NCI-H748 treated with DMSO at 0.1 percent for 48 hours (cell line): ENCODE measurements around the gene NRG3.

ENCODE experiments used
- DNase-seq: peaks from one replicate; lab custom pipeline; 2025; lab: John Stamatoyannopoulos, UW

Gene NRG3

DNA sequence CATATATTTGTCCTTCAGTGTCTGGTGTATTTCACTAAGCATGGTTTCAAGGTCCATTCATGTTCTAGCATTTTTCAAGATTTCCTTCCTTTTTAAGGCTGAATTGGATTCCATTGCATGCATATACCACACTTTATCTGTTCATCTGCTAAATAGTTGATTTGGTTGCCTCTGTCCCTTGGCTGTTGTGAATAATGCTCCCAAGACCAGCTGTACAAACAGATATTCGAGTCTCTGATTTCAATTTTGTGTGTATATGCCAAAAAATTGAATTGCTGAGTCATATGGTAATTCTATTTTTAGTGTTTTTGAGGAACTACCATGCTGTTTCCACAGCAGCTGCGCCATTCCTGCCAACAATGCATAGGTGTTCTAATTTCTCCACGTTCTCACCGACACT is 216.4 kb downstream of the NRG3 start:
- no peak for DNase-seq

DNA sequence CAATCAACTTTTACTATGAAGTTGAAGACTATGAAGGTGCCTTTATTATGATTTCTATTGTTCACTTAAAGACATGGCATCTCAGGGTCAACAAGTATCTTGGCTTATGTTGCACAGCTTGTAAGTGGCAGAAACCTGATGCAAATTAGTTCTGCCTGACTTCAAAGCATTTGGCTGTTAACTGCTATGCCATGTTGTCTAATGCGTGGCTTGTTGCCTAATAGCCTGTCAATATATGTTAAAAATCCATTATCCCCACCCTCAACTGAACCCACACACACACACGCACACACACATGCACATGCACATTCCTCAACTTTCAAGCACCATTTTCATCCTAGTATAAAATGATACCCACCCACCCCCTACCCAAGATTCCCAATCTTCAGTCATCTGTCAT is 217.1 kb downstream of the NRG3 start:
- DNase-seq, result no peak

DNA sequence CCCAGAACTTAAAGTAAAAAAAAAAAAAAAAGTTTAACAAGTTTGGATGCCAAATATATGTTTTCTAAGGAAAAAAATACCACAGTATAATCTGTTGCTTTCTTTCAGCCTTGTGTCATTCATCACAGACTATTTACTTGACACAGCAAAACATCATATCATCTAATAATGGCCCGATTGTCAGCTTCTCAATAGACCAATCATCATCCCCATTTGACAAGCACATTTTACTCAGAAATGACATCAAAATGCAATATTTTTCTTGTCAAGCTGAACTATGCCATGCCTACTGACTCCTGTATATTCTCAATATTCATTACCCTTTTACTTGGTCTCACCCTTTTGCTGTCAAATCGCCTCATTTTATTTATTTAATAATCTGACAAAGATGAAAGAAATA is 249.7 kb downstream of the NRG3 start:
- no peak for DNase-seq

DNA sequence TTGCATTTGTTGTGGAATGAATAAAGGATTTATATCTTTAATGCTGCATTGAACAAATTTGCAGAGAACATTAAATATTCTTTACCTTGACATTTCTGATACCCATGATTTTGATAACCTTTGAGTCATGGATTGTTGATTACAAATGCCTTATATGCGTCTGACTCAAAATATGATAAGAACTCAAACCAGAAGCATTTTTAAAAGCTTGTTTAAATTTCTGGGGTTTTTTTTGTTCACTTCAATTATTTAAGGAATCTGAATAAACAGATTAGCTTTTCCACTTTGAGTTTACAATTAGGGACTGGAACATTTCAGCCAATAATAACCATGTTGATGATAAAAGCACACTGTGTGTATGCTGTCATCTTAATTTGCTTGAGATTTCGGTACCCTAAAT is 253.5 kb downstream of the NRG3 start:
- DNase-seq, result no peak

DNA sequence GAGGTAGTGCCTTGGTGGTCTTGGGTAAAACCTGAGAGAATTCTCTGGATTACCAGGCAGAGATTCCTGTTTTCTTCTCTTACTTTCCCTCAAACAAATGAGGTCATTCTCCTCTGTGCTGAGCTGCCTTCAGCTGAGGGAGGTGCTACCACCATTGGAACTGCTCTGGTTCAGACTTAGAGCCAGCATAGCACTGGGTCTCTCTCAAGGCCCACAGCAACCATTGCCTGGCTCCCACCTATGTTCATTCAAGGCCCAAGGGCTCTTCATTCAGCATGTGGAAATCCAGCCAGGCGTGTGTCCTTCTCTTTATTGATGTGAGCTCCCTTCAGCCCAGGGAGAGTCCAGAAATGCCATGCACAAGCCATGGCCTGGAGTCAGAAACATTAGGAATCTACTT is 261.1 kb downstream of the NRG3 start:
- DNase-seq, result no peak

DNA sequence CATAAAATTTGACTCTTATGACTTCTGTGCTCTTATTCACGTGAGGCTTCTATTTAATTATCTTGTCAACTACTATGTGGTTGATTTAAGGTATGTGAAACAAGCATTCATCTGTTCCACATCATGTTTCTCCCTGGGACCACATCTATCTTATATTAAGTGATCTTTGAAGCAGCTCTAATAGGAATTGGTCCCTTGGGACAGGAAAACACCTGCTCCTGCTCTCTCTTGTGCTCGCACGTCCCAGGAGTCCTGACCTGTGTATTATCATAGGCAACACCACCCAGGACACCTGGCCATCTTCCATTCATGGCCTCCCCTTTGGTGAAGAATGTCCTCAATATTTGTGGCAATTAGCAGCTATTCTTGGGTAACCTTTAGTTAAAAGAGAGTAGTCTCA is 269.2 kb downstream of the NRG3 start:
- DNase-seq, result no peak

DNA sequence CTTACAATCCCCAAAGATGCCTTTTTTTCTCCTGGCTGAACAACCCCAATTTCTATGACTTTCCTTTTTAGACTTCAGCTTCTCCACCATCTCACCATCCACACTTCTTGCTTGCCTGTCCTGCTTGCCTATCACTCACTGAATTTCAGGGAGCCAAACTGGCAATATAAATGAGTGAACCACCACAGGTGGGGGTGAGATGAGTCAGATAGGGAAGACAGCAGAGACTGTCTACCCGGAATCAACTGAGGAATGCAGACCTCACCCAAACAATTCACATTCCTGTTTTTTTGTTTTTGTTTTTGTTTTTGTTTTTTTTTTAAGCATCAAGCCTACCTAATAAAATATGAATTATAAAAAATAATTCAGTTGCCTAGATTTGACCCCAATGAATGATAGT is 273.8 kb downstream of the NRG3 start:
- DNase-seq, result no peak

DNA sequence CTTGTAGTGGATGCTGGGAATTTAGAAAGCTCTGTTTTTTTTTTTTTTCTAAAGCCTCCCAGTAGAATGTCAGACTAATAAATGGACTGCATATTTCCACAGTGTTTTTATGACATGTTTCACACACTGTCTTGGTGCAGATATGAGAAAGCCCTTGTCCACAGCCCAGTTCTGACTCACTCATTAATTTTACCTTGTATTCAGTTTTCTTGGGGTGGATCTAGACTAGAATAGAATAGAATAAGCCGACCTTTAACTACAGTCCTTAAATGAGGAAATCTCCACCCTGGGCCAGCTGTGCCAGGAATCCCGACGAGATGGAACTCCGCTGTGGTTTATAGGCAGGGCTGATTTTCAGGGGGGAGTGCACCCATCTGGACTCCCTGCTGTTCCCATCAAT is 274.7 kb downstream of the NRG3 start:
- DNase-seq, result no peak

DNA sequence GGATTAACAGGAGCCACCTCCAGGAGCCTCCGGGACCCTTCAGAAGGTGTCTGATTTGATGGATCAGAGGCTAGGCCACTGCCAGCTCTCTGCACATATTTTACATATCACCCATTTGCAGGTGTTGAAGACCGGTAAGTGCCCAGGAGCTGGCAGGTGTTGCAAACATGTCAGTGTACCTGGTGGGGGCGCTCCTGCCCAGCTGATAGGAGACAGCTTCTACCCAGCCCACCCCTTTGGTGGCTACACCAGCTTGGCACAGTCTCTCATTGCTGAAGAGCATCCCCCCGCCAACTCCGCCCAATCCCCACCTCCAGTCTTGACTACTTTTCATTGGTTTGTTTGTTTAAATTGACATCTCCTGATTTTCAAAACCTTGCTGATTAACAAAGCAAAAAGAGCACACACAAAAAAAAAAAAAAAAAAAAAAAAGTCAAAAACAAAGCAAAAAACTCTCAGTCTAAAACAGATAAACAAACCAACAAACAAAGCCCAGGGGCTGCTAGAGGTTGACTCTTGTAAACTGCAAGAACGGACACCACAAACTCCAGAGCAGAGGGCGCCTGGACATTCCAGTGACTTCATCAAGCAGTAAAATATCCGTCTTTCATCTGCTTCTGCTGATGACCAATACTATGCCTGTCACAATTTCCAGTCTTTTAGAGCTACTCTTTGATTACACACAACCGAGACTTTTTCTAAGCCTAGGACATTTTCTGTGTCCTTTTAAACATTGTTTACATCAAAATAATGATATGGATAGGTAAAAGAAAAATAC is 275.3 kb downstream of the NRG3 start:
- peak; percentile 5 for DNase-seq

DNA sequence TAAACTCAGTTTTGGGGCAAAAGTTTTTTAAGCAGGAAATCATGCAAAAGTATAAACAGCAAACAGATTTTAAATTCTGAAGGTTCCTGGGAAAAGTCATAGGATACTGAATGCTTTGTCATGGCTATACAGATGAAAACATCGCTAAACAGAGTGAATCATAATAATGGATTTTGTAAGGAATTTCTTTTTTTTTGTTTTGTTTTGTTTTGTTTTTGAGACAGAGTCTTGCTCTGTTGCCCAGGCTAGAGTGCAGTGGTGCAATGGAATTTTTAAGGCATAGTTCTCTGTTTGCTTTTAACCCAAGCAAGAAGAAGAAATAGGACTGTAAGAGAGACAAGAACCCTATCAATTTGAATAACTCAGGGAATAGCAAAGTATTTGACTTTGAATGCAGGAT is 285.3 kb downstream of the NRG3 start:
- no peak for DNase-seq

DNA sequence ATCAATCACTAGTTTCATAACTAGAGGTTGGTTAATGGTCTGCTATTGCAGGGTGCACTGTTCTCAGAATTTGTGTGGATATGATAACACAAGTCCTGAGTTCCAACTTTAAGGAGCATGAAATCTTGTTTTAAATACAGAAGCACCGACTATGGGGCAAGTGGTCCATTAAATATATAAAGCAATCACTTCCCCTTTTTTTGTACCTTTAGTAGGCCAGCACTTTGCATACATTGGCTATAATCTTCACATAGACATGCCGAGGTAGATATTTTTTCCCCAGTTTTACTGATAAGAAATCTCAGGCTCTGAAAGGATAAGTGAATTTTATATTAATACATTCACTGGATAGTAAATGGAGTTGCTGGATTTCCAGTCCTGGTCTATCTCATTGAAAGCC is 286.3 kb downstream of the NRG3 start:
- DNase-seq, result no peak

DNA sequence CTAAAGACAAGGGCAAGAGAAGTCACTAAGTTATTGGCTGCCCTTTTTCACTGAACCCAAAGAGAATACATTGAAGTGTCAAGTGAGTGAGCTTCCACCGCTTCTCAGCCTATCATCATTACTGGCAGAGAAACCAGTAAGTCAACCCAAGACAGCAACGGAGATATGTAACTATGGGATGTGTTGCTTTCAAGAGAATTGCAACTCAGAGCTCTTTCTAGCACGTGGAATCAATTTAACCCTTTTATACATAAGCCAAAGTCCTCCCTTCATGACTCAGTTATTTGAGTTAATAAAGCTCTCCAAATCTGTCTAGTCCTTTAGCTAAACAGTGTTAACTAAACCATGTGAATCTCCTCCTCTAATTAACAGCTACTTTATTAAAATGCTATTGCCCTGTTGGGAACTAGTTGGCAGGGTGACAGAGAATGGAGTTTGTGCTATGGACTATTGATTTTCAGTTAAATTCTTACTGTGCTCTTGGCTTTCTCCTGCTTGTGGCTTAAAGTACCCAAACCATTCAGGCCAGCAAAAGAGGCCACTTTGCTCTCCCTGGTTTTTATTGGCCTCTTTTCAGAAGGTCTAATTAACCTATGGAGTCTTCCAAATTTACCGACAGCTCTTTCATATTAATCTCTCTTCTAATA is 287.7 kb downstream of the NRG3 start:
- DNase-seq, result no peak

DNA sequence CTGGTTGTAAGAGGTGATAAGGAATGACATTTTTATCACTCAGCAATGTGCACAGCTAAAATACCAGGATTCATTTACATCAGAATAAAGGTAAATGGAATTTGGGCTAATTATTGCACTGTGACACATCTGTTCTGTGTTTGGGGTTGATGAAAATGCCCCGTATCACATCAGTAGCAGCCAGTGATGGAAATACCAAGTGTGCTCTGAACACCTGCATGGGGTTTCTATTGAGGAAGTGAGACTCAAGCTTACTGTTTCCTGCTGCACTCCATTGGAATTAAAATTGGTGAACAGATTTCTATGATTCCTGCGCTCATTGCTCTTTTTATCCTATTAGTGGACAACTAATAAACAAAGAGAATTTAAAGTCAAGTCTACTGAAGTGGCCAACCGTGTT is 296.9 kb downstream of the NRG3 start:
- no peak for DNase-seq

DNA sequence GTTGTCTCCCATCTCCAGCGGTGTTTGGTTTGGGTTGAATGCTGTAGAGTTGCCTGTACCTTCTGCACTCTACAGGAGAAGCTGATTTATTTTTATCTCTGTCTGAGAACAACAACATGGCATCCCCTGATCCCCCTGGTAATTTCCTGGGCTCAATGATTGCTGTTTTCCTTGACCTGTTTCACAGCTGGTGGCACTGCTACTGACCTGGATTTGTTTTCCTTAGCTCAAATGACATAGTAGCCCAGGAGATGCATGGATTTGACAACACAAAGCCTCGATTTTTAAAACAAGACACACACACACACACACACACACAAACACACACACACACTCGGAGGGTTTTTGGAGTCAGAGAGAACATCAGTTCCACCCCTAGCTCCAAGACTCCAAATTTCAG is 301.6 kb downstream of the NRG3 start:
- DNase-seq, result no peak

DNA sequence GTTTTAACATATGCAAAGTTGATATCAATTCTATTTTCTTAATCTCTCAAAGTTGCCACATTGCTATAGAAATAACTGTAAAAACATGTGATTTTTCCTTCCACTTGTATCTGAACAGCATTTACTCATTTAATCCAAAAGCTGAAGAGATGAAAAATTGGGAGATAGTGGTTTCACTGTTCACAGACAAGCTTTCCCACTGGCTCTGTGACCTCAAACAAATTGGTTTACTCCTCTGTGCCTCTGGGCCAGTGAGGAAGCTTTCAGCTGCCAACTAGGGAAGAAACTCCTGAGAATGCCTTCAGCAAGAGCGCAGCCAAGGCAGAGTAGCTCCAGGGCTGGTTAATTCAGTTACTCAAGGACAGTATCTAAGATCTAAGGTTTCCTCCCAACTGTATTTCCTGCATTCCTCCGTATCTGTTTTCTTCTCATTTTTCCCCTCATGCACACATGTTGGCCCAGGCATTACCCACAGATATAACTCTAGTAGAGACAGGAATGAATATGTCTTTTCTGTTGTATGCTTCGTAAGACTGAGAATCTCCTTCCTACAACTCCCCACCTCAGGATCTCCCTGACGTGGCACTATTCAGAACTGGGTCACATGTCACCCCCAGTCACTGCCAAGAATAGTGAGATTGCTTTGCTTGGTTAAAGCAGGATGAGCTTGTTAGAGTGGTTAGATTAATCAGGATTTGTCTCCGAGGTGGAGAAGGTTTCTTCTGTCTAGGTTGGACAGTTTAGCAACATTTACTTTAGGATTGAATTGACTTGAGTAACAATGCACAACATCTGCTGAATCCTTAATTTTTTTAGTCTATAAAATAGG is 315.7 kb downstream of the NRG3 start:
- no peak for DNase-seq

DNA sequence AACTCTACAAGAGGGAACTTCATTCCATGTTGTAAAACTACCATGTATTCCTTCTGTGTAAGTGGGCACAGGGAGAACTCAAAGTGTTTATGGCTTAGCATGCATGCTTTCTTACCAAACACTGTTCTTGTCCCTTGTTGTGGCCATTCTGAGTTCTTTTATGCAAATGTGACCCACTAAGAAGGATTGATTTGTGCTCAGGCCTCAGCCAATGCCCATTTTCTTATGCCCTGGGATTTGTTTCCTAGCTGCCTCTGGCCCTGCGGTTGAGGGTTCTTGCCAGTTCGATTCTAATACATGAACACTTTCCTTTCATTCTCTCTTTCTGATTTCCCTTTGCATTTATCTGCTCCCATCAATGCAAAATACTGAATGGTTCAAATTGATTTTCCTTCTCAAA is 316.7 kb downstream of the NRG3 start:
- no peak for DNase-seq

DNA sequence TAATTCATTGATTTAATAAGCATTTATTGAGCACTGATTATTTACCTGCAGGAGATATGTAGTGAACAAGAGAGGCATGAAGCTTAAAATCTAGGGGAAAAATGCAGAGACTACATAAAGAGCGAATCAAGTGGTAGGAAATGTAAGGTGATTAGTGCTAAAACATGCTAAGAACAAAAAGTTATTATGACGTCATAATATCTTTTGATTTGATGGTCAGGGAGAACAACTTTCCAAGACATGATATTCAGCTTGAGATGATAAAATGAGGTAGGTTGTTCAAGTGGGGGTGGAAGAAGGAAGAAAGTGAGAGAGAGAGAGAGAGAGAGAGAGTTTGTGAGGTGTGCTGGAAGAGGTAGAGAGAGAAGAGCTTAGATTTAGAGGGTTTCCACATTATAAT is 317.7 kb downstream of the NRG3 start:
- DNase-seq, result no peak

DNA sequence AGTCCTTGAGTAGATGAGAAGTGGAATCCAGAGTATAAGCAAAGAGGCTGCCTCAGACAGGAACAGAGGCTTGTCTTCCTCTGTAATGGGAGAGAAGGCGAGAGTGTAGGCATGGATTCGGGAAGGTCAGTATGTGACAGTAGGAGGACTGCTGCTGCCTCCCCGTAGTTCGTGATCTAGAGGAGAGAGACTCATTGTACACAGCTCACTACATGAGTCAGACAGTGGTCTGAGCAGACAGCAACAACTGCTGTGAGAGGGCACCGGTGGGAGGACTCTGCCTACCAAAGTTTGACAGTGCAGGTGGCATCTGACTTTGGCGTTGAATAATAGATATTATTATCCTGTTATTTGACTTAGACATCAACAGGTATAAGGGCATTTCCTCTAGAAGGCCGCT is 319.4 kb downstream of the NRG3 start:
- DNase-seq, result no peak

DNA sequence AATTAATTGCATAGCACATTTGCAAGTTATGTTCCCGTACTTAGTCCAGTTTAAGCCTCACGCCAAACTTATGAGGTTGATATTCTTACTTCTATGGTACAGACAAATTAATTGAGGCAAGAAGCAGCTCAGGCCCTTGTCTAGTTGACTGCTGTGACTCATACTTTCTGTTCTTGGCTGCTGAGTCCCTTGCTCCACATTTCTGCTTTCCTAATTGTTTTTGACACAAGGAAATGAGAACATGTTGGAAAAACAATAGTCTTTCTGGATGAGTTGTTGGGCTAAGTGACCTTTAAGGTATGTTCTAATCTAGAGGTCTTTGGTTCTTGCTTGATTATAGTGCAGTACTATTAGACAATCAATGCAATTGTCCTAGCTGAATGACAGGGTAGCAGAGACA is 331.8 kb downstream of the NRG3 start:
- no peak for DNase-seq

DNA sequence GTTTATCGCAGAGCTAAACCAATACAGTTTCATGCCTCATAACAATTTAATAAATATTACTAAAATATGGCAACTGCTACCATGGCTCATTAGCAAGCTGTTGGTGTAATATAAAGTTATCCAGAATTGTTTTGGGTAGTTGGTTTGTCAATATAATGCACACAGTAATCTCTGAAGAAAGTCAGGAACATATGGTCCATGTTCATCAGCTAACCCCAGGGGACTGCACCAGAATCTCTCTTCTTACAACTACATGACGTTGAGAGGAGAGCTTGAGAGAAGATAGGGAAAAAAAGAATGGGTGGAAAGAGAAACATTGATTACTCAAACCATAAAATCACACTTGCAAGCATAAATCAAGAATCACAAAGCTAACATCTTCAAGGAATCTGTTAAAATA is 333.7 kb downstream of the NRG3 start:
- DNase-seq, result no peak

DNA sequence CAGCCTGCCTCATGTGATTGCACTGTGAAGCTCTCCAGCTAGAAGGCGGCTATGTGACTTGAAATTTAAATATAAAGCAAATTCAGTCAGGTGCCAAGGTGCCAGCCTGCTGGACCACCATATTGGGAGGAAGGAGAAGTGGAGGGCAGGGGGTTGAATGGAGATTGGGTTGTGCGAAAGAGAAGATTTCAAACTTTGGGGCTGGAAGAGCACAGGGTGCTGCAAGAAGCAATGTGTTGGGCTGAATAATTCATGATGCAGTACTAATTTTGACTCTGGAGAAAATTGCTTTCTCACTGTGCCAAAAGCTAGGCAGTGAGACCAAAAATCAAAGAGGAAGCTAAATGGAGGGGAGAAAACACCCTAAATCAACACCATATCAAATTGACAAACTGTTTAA is 335.3 kb downstream of the NRG3 start:
- no peak for DNase-seq

DNA sequence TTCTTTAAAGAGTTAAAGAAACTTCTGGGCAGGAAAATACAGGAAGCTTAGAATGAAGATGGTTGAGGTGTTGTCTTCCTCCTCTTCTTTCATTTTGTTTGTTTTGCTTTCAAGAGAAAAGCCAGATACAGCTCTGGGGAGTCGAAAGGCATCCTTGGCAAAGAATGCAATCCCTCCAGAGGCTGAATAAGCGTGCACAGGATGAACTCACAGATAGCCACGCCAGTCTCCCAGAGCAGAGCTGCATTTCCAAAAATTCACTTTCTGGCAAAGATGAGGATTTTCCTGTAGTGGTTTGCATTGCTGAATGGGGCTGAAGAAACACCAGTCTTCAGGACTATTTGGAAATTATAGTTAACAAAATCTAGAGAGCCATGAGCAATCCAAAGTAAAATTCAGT is 336.4 kb downstream of the NRG3 start:
- DNase-seq, result no peak

DNA sequence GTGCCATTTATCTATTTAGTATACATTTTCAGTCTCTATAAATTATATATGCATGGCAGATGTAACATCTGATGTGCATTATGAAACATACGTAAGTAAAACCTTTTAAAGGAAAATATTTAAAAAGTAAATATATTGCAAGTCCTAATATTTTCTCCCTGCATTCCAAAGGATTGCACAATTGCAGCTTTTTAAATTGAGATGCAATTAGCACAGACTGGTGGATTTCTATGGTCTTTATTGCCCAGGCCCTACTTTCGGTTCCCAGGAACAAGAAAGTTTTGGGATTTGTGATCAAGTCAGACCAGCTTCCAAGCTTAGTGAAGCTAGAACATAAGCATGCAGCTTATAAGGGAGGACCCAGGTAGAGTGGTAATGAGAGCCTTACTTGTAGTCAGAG is 337.8 kb downstream of the NRG3 start:
- DNase-seq, result no peak
